K562 (cell line): ENCODE measurements around the gene CMIP. TPM values are rescaled to one million over a fixed set of nuclear protein-coding genes. Genes with fewer than 3 reads are reported as not detected.
A peak's percentile ranks its signal among the peaks of the same experiment; 100 is the strongest.

Experiments used
- ADNP ChIP-seq: fragments of 200-800 bp; sonication (Bioruptor generic); IDR thresholded peaks from 2 replicates; pipeline ENCODE4 v1.6.1; 2016; ENCODE audit warnings: missing genetic modification characterization, missing compliant biosample characterization
- ARHGAP35 ChIP-seq: fragments of 450-650 bp; IDR thresholded peaks from 2 replicates; pipeline ENCODE4 v1.6.1; 2018; ENCODE audit not compliant: partially characterized antibody
- ID3 ChIP-seq, 2 experiments: fragments of 250-450 bp in 1 of 2; fragments of 450-650 bp in 1 of 2; sonication (Bioruptor Pico) in 1 of 2; IDR thresholded peaks; 2 replicates each; pipeline versions ENCODE4 v1.6.1 to v1.8.0; 2016 to 2021; ENCODE audit warnings: mild to moderate bottlenecking in 2 of 2, moderate library complexity in 2 of 2, missing compliant biosample characterization in 1 of 2, missing genetic modification characterization in 1 of 2
- PATZ1 ChIP-seq: fragments of 250-450 bp; sonication (Bioruptor Pico); IDR thresholded peaks from 2 replicates; pipeline ENCODE4 v1.5.0; 2020; ENCODE audit warnings: mild to moderate bottlenecking, borderline replicate concordance
- RNF219 ChIP-seq: fragments of 250-450 bp; sonication (Bioruptor Pico); IDR thresholded peaks from 2 replicates; pipeline ENCODE4 v1.5.0; 2022; ENCODE audit warnings: mild to moderate bottlenecking
- SMARCA5 ChIP-seq: fragments of 450-650 bp; IDR thresholded peaks from 2 replicates; pipeline ENCODE4 v1.6.1; 2016
- TSC22D4 ChIP-seq: fragments of 450-650 bp; IDR thresholded peaks from 2 replicates; pipeline ENCODE4 v1.6.1; 2016; ENCODE audit warnings: missing genetic modification characterization, missing biosample characterization, control low read depth
- ZNF76 ChIP-seq: fragments of 250-450 bp; sonication (Bioruptor Pico); IDR thresholded peaks from 2 replicates; pipeline ENCODE4 v1.4.0; 2020; ENCODE audit warnings: mild to moderate bottlenecking, moderate library complexity, borderline replicate concordance
- polyA plus RNA-seq, 8 experiments: library from polyadenylated mRNA; depleted of rRNA in 4 of 8; stranded (reverse) in 5 of 8; unstranded in 3 of 8; fragments of >200 nt; fragmentation: Nextera tagmentation in 2 of 8; fragmentation: Illumina TruSeq in 1 of 8; extraction: Ambion mirVana in 2 of 8; extraction: Trizol in 1 of 8; gene quantifications; 2 replicates each; pipeline versions ENCODE4 v1.2.1 to v1.2.3, GENCODE V29; 2011 to 2014; ENCODE audit warnings: inconsistent platforms in 1 of 8, missing spikeins in 1 of 8
- total RNA-seq, 7 experiments: library from RNA; depleted of rRNA in 6 of 7; stranded (reverse); fragments of >200 nt in 6 of 7; fragmentation: Illumina TruSeq in 2 of 7; extraction: Trizol in 2 of 7; gene quantifications; 2 replicates each; pipeline versions ENCODE4 v1.2.1 to v1.2.3, GENCODE V29; 2011 to 2021; ENCODE audit warnings: low replicate concordance in 1 of 7
- TF ChIP-seq, protein P1 (sequence below), 2 experiments: fragments of 450-650 bp; IDR thresholded peaks; 2 replicates each; pipeline ENCODE4 v1.6.1; 2016; ENCODE audit warnings: mild to moderate bottlenecking in 2 of 2, borderline replicate concordance in 1 of 2, low read depth in 1 of 2, moderate library complexity in 1 of 2

The CMIP gene
- total and polyA plus RNA-seq, 9 of the 15 experiments (the other 6 are each of a cell fraction or from before 2014, with no cell fraction given) = 0.94 to 82.5 (median 10.3) TPM

- TF ChIP-seq ADNP (tag) = peak; percentile 86
- no peak for TF ChIP-seq RNF219 (CRISPR knock-in tag)
- TF ChIP-seq ZNF76 (CRISPR knock-in tag) = no peak
- TF ChIP-seq, protein P1, sequence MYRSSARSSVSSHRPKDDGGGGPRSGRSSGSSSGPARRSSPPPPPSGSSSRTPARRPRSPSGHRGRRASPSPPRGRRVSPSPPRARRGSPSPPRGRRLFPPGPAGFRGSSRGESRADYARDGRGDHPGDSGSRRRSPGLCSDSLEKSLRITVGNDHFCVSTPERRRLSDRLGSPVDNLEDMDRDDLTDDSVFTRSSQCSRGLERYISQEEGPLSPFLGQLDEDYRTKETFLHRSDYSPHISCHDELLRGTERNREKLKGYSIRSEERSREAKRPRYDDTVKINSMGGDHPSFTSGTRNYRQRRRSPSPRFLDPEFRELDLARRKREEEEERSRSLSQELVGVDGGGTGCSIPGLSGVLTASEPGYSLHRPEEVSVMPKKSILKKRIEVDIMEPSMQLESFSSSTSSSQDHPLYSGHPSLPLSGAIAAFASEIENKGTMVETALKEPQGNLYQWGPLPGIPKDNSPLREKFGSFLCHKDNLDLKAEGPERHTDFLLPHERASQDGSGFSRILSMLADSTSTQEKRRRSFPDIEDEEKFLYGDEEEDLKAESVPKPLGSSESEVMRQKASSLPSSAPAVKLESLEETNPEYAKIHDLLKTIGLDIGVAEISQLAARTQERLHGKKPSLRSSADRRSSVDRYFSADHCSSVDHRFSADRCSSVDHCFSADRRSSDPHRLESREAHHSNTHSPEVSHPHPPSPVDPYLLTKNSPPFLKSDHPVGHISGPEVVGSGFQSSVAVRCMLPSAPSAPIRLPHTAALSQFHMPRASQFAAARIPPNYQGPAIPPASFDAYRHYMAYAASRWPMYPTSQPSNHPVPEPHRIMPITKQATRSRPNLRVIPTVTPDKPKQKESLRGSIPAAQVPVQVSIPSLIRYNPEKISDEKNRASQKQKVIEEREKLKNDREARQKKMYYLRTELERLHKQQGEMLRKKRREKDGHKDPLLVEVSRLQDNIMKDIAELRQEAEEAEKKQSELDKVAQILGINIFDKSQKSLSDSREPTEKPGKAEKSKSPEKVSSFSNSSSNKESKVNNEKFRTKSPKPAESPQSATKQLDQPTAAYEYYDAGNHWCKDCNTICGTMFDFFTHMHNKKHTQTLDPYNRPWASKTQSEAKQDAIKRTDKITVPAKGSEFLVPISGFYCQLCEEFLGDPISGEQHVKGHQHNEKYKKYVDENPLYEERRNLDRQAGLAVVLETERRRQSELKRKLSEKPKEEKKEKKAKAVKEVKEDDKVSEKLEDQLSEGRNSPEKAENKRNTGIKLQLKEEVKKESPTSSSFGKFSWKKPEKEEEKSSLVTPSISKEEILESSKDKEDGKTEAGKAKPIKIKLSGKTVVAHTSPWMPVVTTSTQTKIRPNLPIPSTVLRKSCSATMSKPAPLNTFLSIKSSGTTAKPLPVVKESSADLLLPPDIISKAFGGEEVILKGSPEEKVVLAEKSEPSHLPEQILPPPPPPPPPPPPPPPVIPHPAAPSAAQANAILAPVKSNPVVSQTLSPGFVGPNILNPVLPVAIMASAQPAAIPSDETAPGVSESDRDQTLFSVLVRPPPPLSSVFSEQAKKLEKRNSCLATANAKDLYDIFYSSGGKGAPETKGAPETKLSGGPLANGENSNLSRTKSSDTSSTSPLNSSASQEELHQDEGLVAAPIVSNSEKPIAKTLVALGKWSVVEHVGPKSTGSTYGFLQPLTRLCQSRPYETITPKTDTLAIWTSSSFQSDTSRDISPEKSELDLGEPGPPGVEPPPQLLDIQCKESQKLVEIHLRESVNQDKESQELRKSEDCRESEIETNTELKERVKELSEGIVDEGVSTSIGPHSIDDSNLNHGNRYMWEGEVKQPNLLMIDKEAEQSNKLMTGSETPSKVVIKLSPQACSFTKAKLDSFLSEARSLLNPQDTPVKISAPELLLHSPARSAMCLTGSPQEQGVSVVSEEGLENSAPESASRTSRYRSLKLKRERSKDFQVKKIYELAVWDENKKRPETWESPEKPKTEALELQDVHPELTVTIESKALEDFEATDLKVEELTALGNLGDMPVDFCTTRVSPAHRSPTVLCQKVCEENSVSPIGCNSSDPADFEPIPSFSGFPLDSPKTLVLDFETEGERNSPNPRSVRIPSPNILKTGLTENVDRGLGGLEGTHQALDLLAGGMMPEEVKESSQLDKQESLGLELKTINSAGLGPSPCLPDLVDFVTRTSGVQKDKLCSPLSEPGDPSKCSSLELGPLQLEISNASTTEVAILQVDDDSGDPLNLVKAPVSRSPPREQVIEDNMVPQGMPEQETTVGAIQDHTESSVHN (IDR thresholded peaks at IDR 0.05; ENCODE audit: borderline replicate concordance in 1 of 2, low read depth in 1 of 2) = no peak
- no peak for TF ChIP-seq ID3 (CRISPR knock-in tag; IDR thresholded peaks at IDR 0.05)
- TF ChIP-seq ID3 (tag; IDR thresholded peaks at IDR 0.05) = no peak
- TF ChIP-seq SMARCA5 = peak; percentile 74
- no peak for TF ChIP-seq PATZ1 (CRISPR knock-in tag)
- TF ChIP-seq ARHGAP35 = no peak
- TF ChIP-seq TSC22D4 (tag) = no peak
These were observed 12.1 kb downstream of the CMIP start (continued) for GRCh38 chr16:81456523-81457325.
